RPMI8226 (cell line): ENCODE measurements around the gene TARS1.
A peak's percentile ranks its signal among the peaks of the same experiment; 100 is the strongest.

Experiments
- DNase-seq: peaks from one replicate; pipeline ENCODE4 v3.0.0-alpha.2; 2015

The TARS1 gene

GRCh38 chr5:33441241-33442177 is 744 bp downstream of the TARS1 start:
- DNase-seq, result peak; percentile 34

GRCh38 chr5:33444542-33444941 is 3.8 kb downstream of the TARS1 start:
- DNase-seq, result no peak

GRCh38 chr5:33445798-33446197 is 5.0 kb downstream of the TARS1 start:
- no peak for DNase-seq

- no peak for DNase-seq
These were observed 7.4 kb downstream of the TARS1 start for GRCh38 chr5:33448118-33448517.

GRCh38 chr5:33457126-33457525 is 16.4 kb downstream of the TARS1 start:
- DNase-seq, result no peak

- no peak for DNase-seq
These were observed 17.1 kb downstream of the TARS1 start for GRCh38 chr5:33457817-33458216.

GRCh38 chr5:33460210-33460609 is 19.4 kb downstream of the TARS1 start:
- DNase-seq, result no peak

GRCh38 chr5:33462456-33462855 is 21.7 kb downstream of the TARS1 start:
- DNase-seq, result no peak

- DNase-seq, result no peak
These were observed 24.4 kb downstream of the TARS1 start for GRCh38 chr5:33465120-33465519.

- DNase-seq, result no peak
These were observed 28.1 kb downstream of the TARS1 start for GRCh38 chr5:33468775-33469435.

- no peak for DNase-seq
These were observed 29.8 kb downstream of the TARS1 start for GRCh38 chr5:33470544-33470943.

GRCh38 chr5:33472805-33473409 is 32.1 kb downstream of the TARS1 start:
- no peak for DNase-seq

GRCh38 chr5:33474004-33474403 is 33.2 kb downstream of the TARS1 start:
- DNase-seq, result no peak

- no peak for DNase-seq
These were observed 34.2 kb downstream of the TARS1 start for GRCh38 chr5:33474931-33475499.

GRCh38 chr5:33475706-33476105 is 34.9 kb downstream of the TARS1 start:
- DNase-seq, result no peak

- DNase-seq, result no peak
These were observed 36.2 kb downstream of the TARS1 start for GRCh38 chr5:33476992-33477391.

GRCh38 chr5:33477816-33478215 is 37.1 kb downstream of the TARS1 start:
- no peak for DNase-seq

GRCh38 chr5:33479311-33479710 is 38.5 kb downstream of the TARS1 start:
- DNase-seq, result no peak

GRCh38 chr5:33480876-33481275 is 40.1 kb downstream of the TARS1 start:
- DNase-seq, result no peak

GRCh38 chr5:33482335-33482734 is 41.6 kb downstream of the TARS1 start:
- no peak for DNase-seq

GRCh38 chr5:33487236-33487635 is 46.5 kb downstream of the TARS1 start:
- DNase-seq, result no peak

GRCh38 chr5:33488558-33489355 is 48.0 kb downstream of the TARS1 start:
- DNase-seq, result no peak
